Measurements from ENCODE around the gene YBX3. TPM values are rescaled to one million over a fixed set of nuclear protein-coding genes. Genes with fewer than 3 reads are reported as not detected.
A peak's percentile ranks its signal among the peaks of the same experiment; 100 is the strongest.

YBX3 gene
- total RNA-seq, 4 donors from 2014 or later = 406 to 604 (median 588) TPM

DNA sequence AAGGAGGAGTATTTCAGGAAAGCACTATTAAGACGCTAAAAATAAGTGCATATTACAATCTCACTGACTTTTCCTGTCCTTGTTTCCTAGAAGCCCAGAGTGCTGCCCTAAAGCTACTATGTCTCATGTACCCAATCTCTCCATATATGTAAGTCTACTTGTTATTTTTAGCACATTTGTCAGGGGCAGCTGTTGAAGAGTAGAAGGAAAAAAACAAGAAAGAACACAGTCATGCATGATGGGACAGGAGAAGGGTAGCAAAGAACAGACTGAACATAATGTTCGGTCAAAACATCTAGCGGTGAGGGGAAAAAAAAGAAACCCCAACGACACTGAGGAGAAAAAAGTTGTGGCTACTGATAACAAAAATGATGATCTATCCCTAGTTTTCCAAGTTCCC, 14.3 kb downstream of the YBX3 start:
- no peak overlapping the region for H3K27ac ChIP-seq (replicated peaks in 1 of 4)
- intact Hi-C loops (cut with DNase I) = no loop called here
- H3K36me3 ChIP-seq = peaks cover 33 to 99% (median 77%) of the 10 kb centered on the region in 4 donors
- no peak overlapping the region for H3K4me3 ChIP-seq
- H3K9me3 ChIP-seq = no peaks in the 10 kb centered on the region
- H3K4me1 ChIP-seq = peaks cover 20 to 39% (median 29%) of the 10 kb centered on the region in 4 donors
- no peak for TF ChIP-seq POLR2A (IDR thresholded peaks at IDR 0.05; ENCODE audit: low read depth)
- no peak for TF ChIP-seq POLR2AphosphoS5 (IDR thresholded peaks at IDR 0.05)
- TF ChIP-seq, protein P1, sequence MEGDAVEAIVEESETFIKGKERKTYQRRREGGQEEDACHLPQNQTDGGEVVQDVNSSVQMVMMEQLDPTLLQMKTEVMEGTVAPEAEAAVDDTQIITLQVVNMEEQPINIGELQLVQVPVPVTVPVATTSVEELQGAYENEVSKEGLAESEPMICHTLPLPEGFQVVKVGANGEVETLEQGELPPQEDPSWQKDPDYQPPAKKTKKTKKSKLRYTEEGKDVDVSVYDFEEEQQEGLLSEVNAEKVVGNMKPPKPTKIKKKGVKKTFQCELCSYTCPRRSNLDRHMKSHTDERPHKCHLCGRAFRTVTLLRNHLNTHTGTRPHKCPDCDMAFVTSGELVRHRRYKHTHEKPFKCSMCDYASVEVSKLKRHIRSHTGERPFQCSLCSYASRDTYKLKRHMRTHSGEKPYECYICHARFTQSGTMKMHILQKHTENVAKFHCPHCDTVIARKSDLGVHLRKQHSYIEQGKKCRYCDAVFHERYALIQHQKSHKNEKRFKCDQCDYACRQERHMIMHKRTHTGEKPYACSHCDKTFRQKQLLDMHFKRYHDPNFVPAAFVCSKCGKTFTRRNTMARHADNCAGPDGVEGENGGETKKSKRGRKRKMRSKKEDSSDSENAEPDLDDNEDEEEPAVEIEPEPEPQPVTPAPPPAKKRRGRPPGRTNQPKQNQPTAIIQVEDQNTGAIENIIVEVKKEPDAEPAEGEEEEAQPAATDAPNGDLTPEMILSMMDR (IDR thresholded peaks at IDR 0.05) = no peak
- TF ChIP-seq EP300 (IDR thresholded peaks at IDR 0.05) = no peak
- 84% methylated on average over 4 of the region's 4 CpGs for WGBS
- DNase-seq (ENCODE audit: extremely low spot score) = no peak
- no peaks in the 10 kb centered on the region for H3K27me3 ChIP-seq

- intact Hi-C loops (cut with DNase I) = no loop called here
- 22% methylated on average over 2 of the region's 2 CpGs for WGBS
- no peak for DNase-seq (ENCODE audit: extremely low spot score)
Measured at GRCh38 chr12:10705655-10706054, 17.5 kb downstream of the YBX3 start.

DNA sequence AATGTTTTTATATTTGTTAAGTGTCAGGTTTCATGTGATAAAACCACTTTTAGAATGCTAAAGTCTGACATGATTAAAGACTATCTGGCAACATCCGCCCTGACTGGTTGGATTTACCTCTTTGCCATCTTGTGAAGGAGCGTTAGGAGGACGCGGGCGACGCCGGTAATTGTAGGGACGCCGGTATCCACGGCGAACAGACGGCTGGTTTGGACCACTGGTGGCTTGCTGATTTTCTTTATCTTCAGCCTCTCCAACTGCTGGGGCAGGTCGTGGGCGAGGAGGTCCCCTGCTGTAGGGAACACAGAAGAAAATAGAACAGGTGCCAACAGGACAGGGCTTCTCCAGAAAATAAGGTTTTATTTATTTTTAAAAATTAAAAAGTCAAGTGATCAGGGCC, 21.3 kb downstream of the YBX3 start:
- H3K27ac ChIP-seq (replicated peaks in 1 of 4) = no peak overlapping the region
- intact Hi-C loops (cut with DNase I) = no loop called here
- no peak for DNase-seq (ENCODE audit: extremely low spot score)
- peaks cover 54 to 98% (median 75%) of the 10 kb centered on the region in 4 donors for H3K36me3 ChIP-seq
- no peaks in the 10 kb centered on the region for H3K27me3 ChIP-seq
- no peaks in the 10 kb centered on the region for H3K9me3 ChIP-seq
- WGBS = 87% methylated on average over 14 of the region's 14 CpGs
- no peak overlapping the region for H3K4me3 ChIP-seq
- peaks cover 16 to 20% (median 20%) of the 10 kb centered on the region in 4 donors for H3K4me1 ChIP-seq
- TF ChIP-seq POLR2A (IDR thresholded peaks at IDR 0.05; ENCODE audit: low read depth) (no peak), POLR2AphosphoS5 (IDR thresholded peaks at IDR 0.05) (no peak), EP300 (IDR thresholded peaks at IDR 0.05) (no peak)

More at GRCh38 chr12:10705655-10706054, 17.5 kb downstream of the YBX3 start:
- Histone ChIP-seq H3K4me1 (peaks cover 20 to 38% (median 28%) of the 10 kb centered on the region in 4 donors), H3K27me3 (no peaks in the 10 kb centered on the region), H3K4me3 (no peak overlapping the region), H3K9me3 (no peaks in the 10 kb centered on the region), H3K36me3 (peaks cover 40 to 99% (median 77%) of the 10 kb centered on the region in 4 donors), H3K27ac (replicated peaks in 1 of 4) (peak overlapping the region; percentile 56 to 72 (median 61))
- TF ChIP-seq, protein P1 (IDR thresholded peaks at IDR 0.05) = no peak
- no peak for TF ChIP-seq POLR2A (IDR thresholded peaks at IDR 0.05; ENCODE audit: low read depth)
- TF ChIP-seq EP300 (IDR thresholded peaks at IDR 0.05) = no peak
- TF ChIP-seq POLR2AphosphoS5 (IDR thresholded peaks at IDR 0.05) = peak in 1 of 2 donors; percentile 22

GRCh38 chr12:10701131-10701681, 21.9 kb downstream of the YBX3 start:
- H3K4me1 ChIP-seq = peaks cover 13 to 15% (median 13%) of the 10 kb centered on the region in 4 donors
- no peak overlapping the region for H3K4me3 ChIP-seq
- intact Hi-C loops (cut with DNase I) = no loop called here
- no peak overlapping the region for H3K27ac ChIP-seq (replicated peaks in 1 of 4)
- H3K9me3 ChIP-seq = no peaks in the 10 kb centered on the region
- no peak for DNase-seq (ENCODE audit: extremely low spot score)
- H3K36me3 ChIP-seq = peaks cover 54 to 95% (median 76%) of the 10 kb centered on the region in 4 donors
- no peak for TF ChIP-seq POLR2A (IDR thresholded peaks at IDR 0.05; ENCODE audit: low read depth)
- no peak for TF ChIP-seq POLR2AphosphoS5 (IDR thresholded peaks at IDR 0.05)
- TF ChIP-seq, protein P1 (IDR thresholded peaks at IDR 0.05) = no peak
- TF ChIP-seq EP300 (IDR thresholded peaks at IDR 0.05) = no peak
- WGBS = 79% methylated on average over 3 of the region's 3 CpGs
- H3K27me3 ChIP-seq = no peaks in the 10 kb centered on the region

- Histone ChIP-seq H3K4me1 (peaks cover 7 to 9% (median 7%) of the 10 kb centered on the region in 4 donors), H3K9me3 (no peaks in the 10 kb centered on the region), H3K4me3 (no peak overlapping the region), H3K27me3 (no peaks in the 10 kb centered on the region), H3K27ac (replicated peaks in 1 of 4) (no peak overlapping the region), H3K36me3 (peaks cover 54 to 95% (median 78%) of the 10 kb centered on the region in 4 donors)
- DNase-seq (ENCODE audit: extremely low spot score) = no peak
- intact Hi-C loops (cut with DNase I) = no loop called here
- 86% methylated on average over 3 of the region's 3 CpGs for WGBS
- TF ChIP-seq EP300 (IDR thresholded peaks at IDR 0.05) = no peak
- no peak for TF ChIP-seq POLR2AphosphoS5 (IDR thresholded peaks at IDR 0.05)
- TF ChIP-seq, protein P1 (IDR thresholded peaks at IDR 0.05) = no peak
- TF ChIP-seq POLR2A (IDR thresholded peaks at IDR 0.05; ENCODE audit: low read depth) = no peak
Measured at GRCh38 chr12:10700581-10700980, 22.5 kb downstream of the YBX3 start.

Measured in esophagus muscularis mucosa (tissue), 4 donors.